ENCODE results near the gene CD2BP2. TPM values are rescaled to one million over a fixed set of nuclear protein-coding genes. Genes with fewer than 3 reads are reported as not detected.

The CD2BP2 gene
- polyA plus RNA-seq, 1 donor (not counting 4 experiments of a cell fraction or from before 2014, with no cell fraction given): 49.5 TPM

DNA sequence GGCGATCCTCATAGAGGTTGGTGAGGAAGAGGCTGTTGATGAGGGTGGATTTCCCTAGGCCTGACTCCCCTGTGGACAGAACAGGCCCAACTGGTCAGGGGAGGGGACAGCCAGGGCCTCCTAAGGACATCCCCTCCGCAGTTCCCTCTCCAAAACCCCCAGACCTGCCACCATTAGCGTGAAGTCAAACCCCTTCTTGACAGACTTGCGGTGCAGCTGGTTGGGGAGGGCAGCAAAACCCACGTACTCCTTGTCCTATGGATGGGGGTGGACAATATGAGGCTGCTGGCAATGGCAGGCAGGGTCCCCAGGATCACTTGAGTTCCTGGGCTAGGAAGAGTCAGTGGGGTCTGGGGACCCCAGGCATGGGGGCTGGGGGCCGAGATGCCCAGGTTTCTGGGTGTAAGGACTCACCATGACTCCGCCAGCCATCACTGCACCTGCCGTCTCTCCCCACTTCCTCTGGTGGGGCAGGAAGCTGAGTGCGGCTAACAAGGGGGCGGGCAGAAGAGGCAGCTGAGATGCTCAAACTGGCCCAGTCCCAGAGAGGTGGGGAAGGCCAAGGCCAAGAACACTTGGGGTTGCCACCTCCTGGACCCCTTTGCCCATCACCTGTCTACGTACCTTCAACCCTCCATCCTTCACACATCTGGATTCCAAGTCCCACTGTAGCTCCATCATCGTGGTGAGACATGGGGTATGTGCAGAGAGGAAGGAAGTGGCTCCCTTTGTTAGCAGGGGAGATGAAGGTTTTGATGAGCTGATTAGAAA, 27.2 kb upstream of the CD2BP2 start, which contains the start of gene SEPTIN1:
SEPTIN1 (minus strand) TSS at position 451 of the 771 bp plus-strand sequence; CDS start at position 432, 19 bp downstream.
- H3K4me1 ChIP-seq (ENCODE audit: control insufficient read depth, extremely low read depth, insufficient read depth, low read length): peaks cover 6% of the 10 kb centered on the region
- H3K27ac ChIP-seq (ENCODE audit: control insufficient read depth, insufficient read depth, low read length): no peak within 1 kb of the TSS
- dilution Hi-C loops (cut with MboI; ENCODE audit: extremely low pct_ligation_motif_present, low sequenced_read_pairs): no loop called here
- H3K36me3 ChIP-seq (ENCODE audit: control insufficient read depth in 2 of 2, extremely low read depth in 1 of 2, insufficient read depth in 2 of 2, low read length in 2 of 2): peaks cover 0 to 2% of the 10 kb centered on the region in 2 experiments
- DNase-seq (ENCODE audit: low read depth, low spot score) (no peak), FAIRE-seq (no peak)
- no peak within 1 kb of the TSS for H3K4me2 ChIP-seq (ENCODE audit: control insufficient read depth, extremely low read depth, insufficient read depth, low read depth, low read length)
- TF ChIP-seq EZH2 (IDR thresholded peaks at IDR 0.05; ENCODE audit: low read length): no peak
- TF ChIP-seq, protein P1, sequence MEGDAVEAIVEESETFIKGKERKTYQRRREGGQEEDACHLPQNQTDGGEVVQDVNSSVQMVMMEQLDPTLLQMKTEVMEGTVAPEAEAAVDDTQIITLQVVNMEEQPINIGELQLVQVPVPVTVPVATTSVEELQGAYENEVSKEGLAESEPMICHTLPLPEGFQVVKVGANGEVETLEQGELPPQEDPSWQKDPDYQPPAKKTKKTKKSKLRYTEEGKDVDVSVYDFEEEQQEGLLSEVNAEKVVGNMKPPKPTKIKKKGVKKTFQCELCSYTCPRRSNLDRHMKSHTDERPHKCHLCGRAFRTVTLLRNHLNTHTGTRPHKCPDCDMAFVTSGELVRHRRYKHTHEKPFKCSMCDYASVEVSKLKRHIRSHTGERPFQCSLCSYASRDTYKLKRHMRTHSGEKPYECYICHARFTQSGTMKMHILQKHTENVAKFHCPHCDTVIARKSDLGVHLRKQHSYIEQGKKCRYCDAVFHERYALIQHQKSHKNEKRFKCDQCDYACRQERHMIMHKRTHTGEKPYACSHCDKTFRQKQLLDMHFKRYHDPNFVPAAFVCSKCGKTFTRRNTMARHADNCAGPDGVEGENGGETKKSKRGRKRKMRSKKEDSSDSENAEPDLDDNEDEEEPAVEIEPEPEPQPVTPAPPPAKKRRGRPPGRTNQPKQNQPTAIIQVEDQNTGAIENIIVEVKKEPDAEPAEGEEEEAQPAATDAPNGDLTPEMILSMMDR (optimal IDR thresholded peaks at IDR 0.05 in 1 of 3, IDR thresholded peaks at IDR 0.05 in 1 of 3, conservative IDR thresholded peaks at IDR 0.05 in 1 of 3; ENCODE audit: extremely low read depth in 1 of 3, insufficient read depth in 2 of 3, low read length in 3 of 3): no peak
- H3K9me3 ChIP-seq (ENCODE audit: control insufficient read depth, low read depth, low read length): no peaks in the 10 kb centered on the region
- H3K9me1 ChIP-seq (ENCODE audit: control insufficient read depth, extremely low read depth, insufficient read depth, low read length): no peaks in the 10 kb centered on the region
- no peak within 1 kb of the TSS for H3K4me3 ChIP-seq (ENCODE audit: control insufficient read depth in 2 of 3, extremely low read depth in 1 of 3, insufficient read depth in 2 of 3, low read depth in 1 of 3, low read length in 3 of 3)
- no peak within 1 kb of the TSS for H2AFZ ChIP-seq (ENCODE audit: control insufficient read depth, low read length)
- H3K79me2 ChIP-seq (ENCODE audit: control insufficient read depth, insufficient read depth, low read length): no peaks in the 10 kb centered on the region
- H3K27me3 ChIP-seq (ENCODE audit: control insufficient read depth, extremely low read depth, insufficient read depth, low read length): no peaks in the 10 kb centered on the region
- no peak within 1 kb of the TSS for H3K9ac ChIP-seq (ENCODE audit: control insufficient read depth, extremely low read depth, insufficient read depth, low read length)
- H4K20me1 ChIP-seq (ENCODE audit: control insufficient read depth, extremely low read depth, insufficient read depth, low read length): no peaks in the 10 kb centered on the region

DNA sequence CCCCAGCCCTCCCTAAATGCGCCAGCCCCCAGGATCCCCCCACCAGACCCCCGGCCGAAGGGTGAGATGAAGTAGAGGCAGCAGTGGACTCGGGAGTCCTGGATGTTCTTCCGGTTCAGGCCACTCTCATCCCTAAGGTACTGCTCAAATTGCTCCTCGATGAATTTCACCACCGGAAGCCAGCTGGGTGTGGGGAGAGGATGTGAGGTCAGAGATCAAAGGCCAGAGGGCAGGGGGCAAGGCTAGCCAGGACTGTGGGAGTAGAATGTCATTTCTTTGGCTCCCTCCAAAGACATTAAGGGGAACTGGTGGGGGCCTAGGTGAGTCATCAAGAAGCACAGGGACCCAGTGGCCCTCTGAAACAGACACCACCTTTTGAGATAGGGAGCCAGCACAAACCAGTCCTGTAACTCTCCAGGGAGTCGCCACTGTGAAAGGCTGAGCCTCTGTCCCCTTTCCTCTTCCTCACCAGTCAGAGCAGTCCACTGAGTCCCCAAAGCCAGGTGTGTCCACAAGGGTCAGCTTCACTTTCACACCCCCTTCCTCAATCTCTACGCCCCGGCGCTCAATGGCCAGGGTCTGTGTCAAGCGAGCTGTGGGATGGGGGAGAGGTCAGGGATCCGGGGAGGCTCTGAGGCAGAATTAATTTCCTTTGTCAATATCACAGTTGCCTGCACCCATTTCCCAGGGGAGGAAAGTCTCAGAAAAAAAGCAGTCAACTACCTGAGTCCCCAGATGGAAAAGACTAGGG, 26.4 kb upstream of the CD2BP2 start:
- H3K27ac ChIP-seq (ENCODE audit: control insufficient read depth, insufficient read depth, low read length): no peak overlapping the region

More for the DNA sequence above, 26.4 kb upstream of the CD2BP2 start:
- Histone ChIP-seq H3K36me3 (ENCODE audit: control insufficient read depth in 2 of 2, extremely low read depth in 1 of 2, insufficient read depth in 2 of 2, low read length in 2 of 2) (peaks cover 0 to 2% of the 10 kb centered on the region in 2 experiments), H3K9me3 (ENCODE audit: control insufficient read depth, low read depth, low read length) (no peaks in the 10 kb centered on the region), H2AFZ (ENCODE audit: control insufficient read depth, low read length) (no peak overlapping the region), H3K79me2 (ENCODE audit: control insufficient read depth, insufficient read depth, low read length) (no peaks in the 10 kb centered on the region), H3K9me1 (ENCODE audit: control insufficient read depth, extremely low read depth, insufficient read depth, low read length) (no peaks in the 10 kb centered on the region), H3K4me3 (ENCODE audit: control insufficient read depth in 2 of 3, extremely low read depth in 1 of 3, insufficient read depth in 2 of 3, low read depth in 1 of 3, low read length in 3 of 3) (no peak overlapping the region), H3K27me3 (ENCODE audit: control insufficient read depth, extremely low read depth, insufficient read depth, low read length) (no peaks in the 10 kb centered on the region), H3K4me1 (ENCODE audit: control insufficient read depth, extremely low read depth, insufficient read depth, low read length) (peaks cover 9% of the 10 kb centered on the region), H3K9ac (ENCODE audit: control insufficient read depth, extremely low read depth, insufficient read depth, low read length) (no peak overlapping the region), H4K20me1 (ENCODE audit: control insufficient read depth, extremely low read depth, insufficient read depth, low read length) (no peaks in the 10 kb centered on the region), H3K4me2 (ENCODE audit: control insufficient read depth, extremely low read depth, insufficient read depth, low read depth, low read length) (no peak overlapping the region)
- FAIRE-seq (no peak), DNase-seq (ENCODE audit: low read depth, low spot score) (no peak)
- TF ChIP-seq EZH2 (IDR thresholded peaks at IDR 0.05; ENCODE audit: low read length): no peak
- TF ChIP-seq, protein P1 (optimal IDR thresholded peaks at IDR 0.05 in 1 of 3, IDR thresholded peaks at IDR 0.05 in 1 of 3, conservative IDR thresholded peaks at IDR 0.05 in 1 of 3; ENCODE audit: extremely low read depth in 1 of 3, insufficient read depth in 2 of 3, low read length in 3 of 3): no peak
- dilution Hi-C loops (cut with MboI; ENCODE audit: extremely low pct_ligation_motif_present, low sequenced_read_pairs): no loop called here

Measured in keratinocyte (primary cell).